Lower leg skin (tissue), 3 donors: ENCODE results near the gene FLOT1.

Experiments used
- CTCF ChIP-seq, 3 donors: fragments of 450-650 bp; IDR thresholded peaks; one replicate each; pipeline ENCODE4 v1.5.1; 2016; ENCODE audit warnings: antibody characterized with exemption in 3 of 3, mild to moderate bottlenecking in 3 of 3, moderate library complexity in 2 of 3
- POLR2A ChIP-seq, 2 donors: fragments of 450-650 bp; IDR thresholded peaks; one replicate each; pipeline ENCODE4 v1.6.1; 2016 to 2017; ENCODE audit warnings: antibody characterized with exemption in 2 of 2, mild to moderate bottlenecking in 1 of 2, moderate library complexity in 1 of 2

- TF ChIP-seq CTCF (IDR thresholded peaks at IDR 0.05) (no peak), POLR2A (IDR thresholded peaks at IDR 0.05) (no peak)
Measured at GRCh38 chr6:30766461-30767157, 24.1 kb upstream of the FLOT1 start.
